Thyroid gland (tissue), 4 donors: ENCODE data around the gene PRLR.

Experiments
- CTCF ChIP-seq, 6 experiments: fragments of 200-600 bp in 3 of 6; fragments of 450-650 bp in 3 of 6; sonication (generic) in 3 of 6; IDR thresholded peaks; one replicate each; pipeline ENCODE4 v1.5.1; 2016 to 2019; ENCODE audit warnings: antibody characterized with exemption in 6 of 6, mild to moderate bottlenecking in 2 of 6, inconsistent platforms in 1 of 6, moderate library complexity in 1 of 6
- POLR2A ChIP-seq, 2 donors: fragments of 450-650 bp; IDR thresholded peaks; one replicate each; pipeline ENCODE4 v1.6.1; 2017; ENCODE audit warnings: antibody characterized with exemption in 2 of 2, mild to moderate bottlenecking in 2 of 2, moderate library complexity in 1 of 2

GRCh38 chr5:35205606-35206005 lies 24.7 kb downstream of the PRLR start:
- TF ChIP-seq CTCF (IDR thresholded peaks at IDR 0.05) (no peak), POLR2A (IDR thresholded peaks at IDR 0.05) (no peak)
